Mucosa of descending colon (tissue), 3 donors: ENCODE data around the gene GALNTL6. TPM values are rescaled to one million over a fixed set of nuclear protein-coding genes. Genes with fewer than 3 reads are reported as not detected.
"Not testable (repeated sequence)": the region's sequence is repeated elsewhere in the genome, so short reads cannot be mapped to it uniquely, and the experiment has no call there.

Experiments used
- ATAC-seq: fragments of 200-7000 bp; cut with Tn5 transposase; one replicate; pipeline ENCODE4 v1.9.1; 2020; ENCODE audit warnings: mild to moderate bottlenecking, moderate library complexity
- DNase-seq, 3 donors: peaks; one replicate each; pipeline ENCODE4 v3.0.0-alpha.2; 2020
- H3K36me3 ChIP-seq: fragments of 200-600 bp; one replicate; pipeline ENCODE4 v1.8.0; 2021; ENCODE audit warnings: low read depth, mild to moderate bottlenecking
- H3K4me1 ChIP-seq: fragments of 200-600 bp; one replicate; pipeline ENCODE4 v1.8.0; 2021; ENCODE audit warnings: low read depth, mild to moderate bottlenecking
- H3K4me3 ChIP-seq: fragments of 200-600 bp; one replicate; pipeline ENCODE4 v1.8.0; 2021; ENCODE audit warnings: mild to moderate bottlenecking
- H3K9me3 ChIP-seq: fragments of 200-600 bp; one replicate; pipeline ENCODE4 v1.8.0; 2021; ENCODE audit warnings: mild to moderate bottlenecking
- intact Hi-C, 2 donors: fragments of 100-400 bp; cut with DNase I in 1 of 2; cut with micrococcal nuclease in 1 of 2; formaldehyde crosslinking; loops; one replicate each; pipeline versions ENCODE4 v1.11.0 to v1.11.1; 2022; cut with DNase I, micrococcal nuclease
- total RNA-seq, 3 donors: library from RNA; stranded (reverse); fragmentation: NEBNext Ultra II Directional in 2 of 3; extraction: Animal tissue kit (Norgen Biotek cat#: 25700) in 2 of 3; gene quantifications; one replicate each; pipeline versions ENCODE4 v1.2.1 to v1.2.4, GENCODE V29; 2021 to 2023
- TF ChIP-seq, protein P1 (sequence below): fragments of 200-600 bp; IDR thresholded peaks from one replicate; pipeline ENCODE4 v1.8.0; 2022; ENCODE audit warnings: antibody characterized with exemption, mild to moderate bottlenecking
- donor health status: DM: no; HTN: no; CAD: no; lungs with moderate emphysema.
- donor health status: DM: no; HTN: no; CAD: no.
- donor health status: DM: no; HTN: yes; CAD: no.

GALNTL6 gene
- total RNA-seq, 3 donors from 2014 or later: 0.12 to 0.27 (median 0.19) TPM

DNA sequence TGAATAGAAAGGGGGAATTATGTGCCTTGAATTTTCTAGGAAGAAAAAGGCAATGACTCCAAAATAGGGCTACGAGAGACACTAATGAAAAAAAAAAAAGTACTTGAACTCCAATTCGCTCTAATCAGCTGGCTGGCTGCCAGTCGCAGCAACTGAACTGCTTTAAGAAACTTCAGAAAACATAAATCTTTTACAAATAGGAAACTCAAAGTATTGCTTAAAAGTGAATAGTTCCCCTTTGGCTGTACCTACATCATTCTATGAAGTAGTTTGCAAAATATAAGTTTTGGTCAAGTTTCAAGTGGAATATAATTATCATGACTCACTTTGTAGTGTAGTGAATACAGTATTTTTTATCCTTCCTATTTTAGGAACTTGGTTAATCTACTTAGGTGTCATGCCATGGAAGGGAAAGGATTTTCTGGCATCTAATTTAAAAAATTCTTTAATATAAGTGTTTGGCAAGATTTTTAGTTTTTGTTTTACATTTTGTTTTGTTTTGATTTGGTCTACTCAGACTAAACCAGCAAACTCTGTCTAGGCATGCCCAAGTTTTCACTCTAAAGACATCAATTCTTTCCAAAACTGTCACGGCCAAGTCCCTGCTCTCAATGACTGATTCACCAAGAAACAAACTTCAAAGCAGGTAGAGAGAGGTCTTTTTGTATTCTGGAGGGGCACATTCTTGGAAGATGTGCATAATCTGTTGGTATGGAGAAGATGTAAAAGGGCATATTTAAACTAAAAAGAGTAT, 973.0 kb downstream of the GALNTL6 start:
- DNase-seq (no peak), ATAC-seq (no peak)
- Histone ChIP-seq H3K4me1 (no peaks in the 10 kb centered on the region), H3K9me3 (no peaks in the 10 kb centered on the region), H3K4me3 (no peak overlapping the region), H3K36me3 (no peaks in the 10 kb centered on the region)
- TF ChIP-seq, protein P1, sequence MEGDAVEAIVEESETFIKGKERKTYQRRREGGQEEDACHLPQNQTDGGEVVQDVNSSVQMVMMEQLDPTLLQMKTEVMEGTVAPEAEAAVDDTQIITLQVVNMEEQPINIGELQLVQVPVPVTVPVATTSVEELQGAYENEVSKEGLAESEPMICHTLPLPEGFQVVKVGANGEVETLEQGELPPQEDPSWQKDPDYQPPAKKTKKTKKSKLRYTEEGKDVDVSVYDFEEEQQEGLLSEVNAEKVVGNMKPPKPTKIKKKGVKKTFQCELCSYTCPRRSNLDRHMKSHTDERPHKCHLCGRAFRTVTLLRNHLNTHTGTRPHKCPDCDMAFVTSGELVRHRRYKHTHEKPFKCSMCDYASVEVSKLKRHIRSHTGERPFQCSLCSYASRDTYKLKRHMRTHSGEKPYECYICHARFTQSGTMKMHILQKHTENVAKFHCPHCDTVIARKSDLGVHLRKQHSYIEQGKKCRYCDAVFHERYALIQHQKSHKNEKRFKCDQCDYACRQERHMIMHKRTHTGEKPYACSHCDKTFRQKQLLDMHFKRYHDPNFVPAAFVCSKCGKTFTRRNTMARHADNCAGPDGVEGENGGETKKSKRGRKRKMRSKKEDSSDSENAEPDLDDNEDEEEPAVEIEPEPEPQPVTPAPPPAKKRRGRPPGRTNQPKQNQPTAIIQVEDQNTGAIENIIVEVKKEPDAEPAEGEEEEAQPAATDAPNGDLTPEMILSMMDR: no peak
- intact Hi-C loops: no loop called here

- intact Hi-C loops: no loop called here
These were observed 973.9 kb downstream of the GALNTL6 start for GRCh38 chr4:172787111-172787510.

GRCh38 chr4:172791841-172792240, 978.6 kb downstream of the GALNTL6 start:
- no peaks in the 10 kb centered on the region for H3K4me1 ChIP-seq
- ATAC-seq (no peak), DNase-seq (no peak)
- TF ChIP-seq, protein P1: no peak
- no peaks in the 10 kb centered on the region for H3K9me3 ChIP-seq
- intact Hi-C loops: no loop called here
- no peaks in the 10 kb centered on the region for H3K36me3 ChIP-seq
- no peak overlapping the region for H3K4me3 ChIP-seq

More at GRCh38 chr4:172787111-172787510, 973.9 kb downstream of the GALNTL6 start:
- no peaks in the 10 kb centered on the region for H3K4me1 ChIP-seq
- H3K4me3 ChIP-seq: no peak overlapping the region
- no peaks in the 10 kb centered on the region for H3K36me3 ChIP-seq
- ATAC-seq: no peak
- TF ChIP-seq, protein P1: no peak
- no peaks in the 10 kb centered on the region for H3K9me3 ChIP-seq
- no peak for DNase-seq

DNA sequence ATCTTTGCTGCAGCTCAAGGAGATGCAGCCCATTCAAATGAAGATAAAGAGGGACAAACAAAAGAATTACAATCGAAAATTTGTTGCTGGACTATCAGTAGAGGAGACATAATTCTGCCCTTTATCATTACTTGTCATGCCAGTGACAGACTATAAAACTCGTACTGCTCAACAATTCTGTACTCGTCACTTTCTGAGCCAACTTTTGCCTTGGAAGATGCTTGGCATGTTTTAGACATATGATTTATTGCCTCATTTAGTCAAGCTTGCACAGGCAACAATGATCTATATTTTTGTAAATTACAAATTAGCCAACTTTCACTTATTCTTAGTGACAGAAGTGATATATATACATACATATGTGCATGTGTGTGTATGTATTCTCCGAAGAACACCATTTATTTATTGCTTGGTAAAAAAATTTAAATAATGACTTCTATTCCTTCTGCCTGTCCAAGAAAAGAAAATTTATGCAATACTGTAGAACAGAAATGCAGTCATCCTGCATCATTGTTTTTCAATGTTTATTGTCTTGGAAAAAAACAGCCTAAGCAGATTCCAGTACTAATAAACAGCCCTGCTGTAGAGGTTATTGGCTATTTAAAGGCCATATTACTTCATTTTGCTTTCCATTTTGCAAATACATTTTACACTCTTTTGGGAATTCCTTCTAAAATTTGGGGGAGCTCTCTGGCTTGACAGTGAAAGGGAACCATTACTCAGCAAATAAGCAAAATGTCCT, 980.5 kb downstream of the GALNTL6 start:
- TF ChIP-seq, protein P1: no peak
- ATAC-seq (no peak), DNase-seq (no peak)
- H3K9me3 ChIP-seq: no peaks in the 10 kb centered on the region
- intact Hi-C loops: no loop called here
- H3K36me3 ChIP-seq: no peaks in the 10 kb centered on the region
- H3K4me3 ChIP-seq: no peak overlapping the region
- no peaks in the 10 kb centered on the region for H3K4me1 ChIP-seq

DNA sequence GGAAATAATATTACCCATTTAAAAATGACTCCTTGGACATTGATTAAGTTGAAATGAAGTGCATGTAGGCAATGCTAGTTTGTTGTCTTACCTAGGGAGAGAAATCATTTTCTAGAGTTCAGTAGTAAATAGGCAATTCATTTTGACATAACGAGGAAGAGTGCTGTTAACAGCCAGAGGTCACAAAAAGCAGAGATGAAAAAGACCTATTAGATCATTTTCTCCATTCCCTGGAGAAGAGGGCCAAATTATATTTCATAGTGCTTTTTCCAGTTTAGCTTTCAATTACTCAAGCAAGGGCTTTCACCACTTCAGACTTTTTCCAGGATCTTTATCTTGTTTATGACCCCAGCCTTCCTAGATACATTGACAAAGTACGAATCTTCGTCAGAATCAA, 981.1 kb downstream of the GALNTL6 start:
- ATAC-seq: no peak
- intact Hi-C loops: no loop called here
- Histone ChIP-seq H3K4me3 (no peak overlapping the region), H3K36me3 (no peaks in the 10 kb centered on the region), H3K4me1 (no peaks in the 10 kb centered on the region), H3K9me3 (no peaks in the 10 kb centered on the region)
- TF ChIP-seq, protein P1: no peak
- DNase-seq: no peak

DNA sequence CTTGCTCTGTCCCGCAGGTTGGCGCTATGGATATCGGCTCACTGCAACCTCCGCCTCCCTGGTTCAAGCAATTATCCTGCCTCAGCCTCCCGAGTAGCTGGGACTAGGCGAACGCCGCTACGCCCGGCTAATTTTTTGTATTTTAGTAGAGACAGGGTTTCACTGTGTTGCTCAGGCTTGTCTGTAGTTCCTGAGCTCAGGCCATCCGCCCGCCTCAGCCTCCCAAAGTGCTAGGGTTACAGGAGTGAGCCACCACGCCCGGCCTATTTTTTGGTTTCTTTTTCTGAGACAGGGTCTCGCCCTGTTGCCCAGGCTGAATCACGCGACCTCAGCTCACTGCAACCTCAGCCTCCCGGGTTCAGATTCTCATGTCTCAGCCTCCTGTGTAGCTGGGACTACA, 984.1 kb downstream of the GALNTL6 start:
- H3K4me3 ChIP-seq, DNase-seq, intact Hi-C loops, ATAC-seq, H3K36me3 ChIP-seq, H3K4me1 ChIP-seq, H3K9me3 ChIP-seq: not testable (repeated sequence)
